WERI-Rb-1 (cell line): Measurements from ENCODE around the gene DAAM2.

Experiments
- DNase-seq: peaks from one replicate; pipeline ENCODE4 v3.0.0-alpha.2; 2020
- H3K27ac ChIP-seq: fragments of 250-450 bp; sonication (Bioruptor Pico); 2 replicates; pipeline ENCODE4 v1.5.1; 2020; ENCODE audit warnings: mild to moderate bottlenecking, moderate library complexity
- H3K27me3 ChIP-seq: fragments of 250-450 bp; sonication (Bioruptor Pico); 2 replicates; pipeline ENCODE4 v1.5.1; 2021; ENCODE audit warnings: mild to moderate bottlenecking, low read depth, moderate library complexity; ENCODE audit not compliant: insufficient read depth, severe bottlenecking
- H3K36me3 ChIP-seq: fragments of 250-450 bp; sonication (Bioruptor Pico); 2 replicates; pipeline ENCODE4 v1.5.1; 2020; ENCODE audit warnings: mild to moderate bottlenecking, moderate library complexity
- H3K4me3 ChIP-seq: 2 replicates; pipeline ENCODE4 v1.5.1; 2011; ENCODE audit warnings: low read depth, mild to moderate bottlenecking, control low read depth, low read length
- H3K9me3 ChIP-seq: fragments of 250-450 bp; sonication (Bioruptor Pico); 2 replicates; pipeline ENCODE4 v1.5.1; 2021; ENCODE audit warnings: mild to moderate bottlenecking, moderate library complexity; ENCODE audit not compliant: severe bottlenecking
- CTCF ChIP-seq: IDR thresholded peaks from 2 replicates; pipeline ENCODE4 v1.5.1; 2011; ENCODE audit warnings: low read depth, mild to moderate bottlenecking, control low read depth, inconsistent platforms, low read length

The DAAM2 gene

DNA sequence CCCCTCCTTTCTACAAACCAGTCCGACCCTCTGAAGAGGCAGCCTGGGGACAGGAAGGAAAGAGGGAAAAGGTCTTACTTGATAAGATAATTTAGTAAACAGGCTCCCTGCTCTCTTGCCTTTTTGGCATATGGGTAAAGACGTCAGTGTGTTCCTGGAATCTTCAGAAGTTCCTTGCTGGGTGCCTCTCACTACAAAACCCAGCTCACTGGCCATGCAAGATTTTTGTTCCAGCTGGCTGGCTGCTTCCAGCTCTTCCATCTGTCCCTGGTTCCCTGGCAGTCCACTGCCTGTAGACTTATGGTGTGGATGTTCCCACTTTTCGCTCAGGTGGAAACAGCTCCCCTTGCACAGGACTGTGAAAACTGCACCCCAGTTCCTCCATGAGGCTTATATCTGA, 84.7 kb downstream of the DAAM2 start:
- Histone ChIP-seq H3K9me3 (no peaks in the 10 kb centered on the region), H3K27me3 (no peaks in the 10 kb centered on the region), H3K36me3 (no peaks in the 10 kb centered on the region), H3K27ac (no peak overlapping the region), H3K4me3 (no peak overlapping the region)
- TF ChIP-seq CTCF: no peak
- DNase-seq: no peak

GRCh38 chr6:39879535-39879934, 87.4 kb downstream of the DAAM2 start:
- no peak for TF ChIP-seq CTCF
- no peak for DNase-seq
- no peaks in the 10 kb centered on the region for H3K9me3 ChIP-seq
- no peaks in the 10 kb centered on the region for H3K27me3 ChIP-seq
- H3K27ac ChIP-seq: no peak overlapping the region
- H3K36me3 ChIP-seq: no peaks in the 10 kb centered on the region
- no peak overlapping the region for H3K4me3 ChIP-seq

GRCh38 chr6:39880594-39880993, 88.4 kb downstream of the DAAM2 start:
- H3K36me3 ChIP-seq: no peaks in the 10 kb centered on the region
- no peak overlapping the region for H3K4me3 ChIP-seq
- TF ChIP-seq CTCF: no peak
- DNase-seq: no peak
- H3K27ac ChIP-seq: no peak overlapping the region
- H3K27me3 ChIP-seq: no peaks in the 10 kb centered on the region
- H3K9me3 ChIP-seq: peaks cover 2% of the 10 kb centered on the region

GRCh38 chr6:39881851-39882530, 89.8 kb downstream of the DAAM2 start:
- Histone ChIP-seq H3K27ac (no peak overlapping the region), H3K36me3 (no peaks in the 10 kb centered on the region), H3K4me3 (no peak overlapping the region), H3K27me3 (no peaks in the 10 kb centered on the region), H3K9me3 (peaks cover 2% of the 10 kb centered on the region)
- no peak for DNase-seq
- no peak for TF ChIP-seq CTCF

DNA sequence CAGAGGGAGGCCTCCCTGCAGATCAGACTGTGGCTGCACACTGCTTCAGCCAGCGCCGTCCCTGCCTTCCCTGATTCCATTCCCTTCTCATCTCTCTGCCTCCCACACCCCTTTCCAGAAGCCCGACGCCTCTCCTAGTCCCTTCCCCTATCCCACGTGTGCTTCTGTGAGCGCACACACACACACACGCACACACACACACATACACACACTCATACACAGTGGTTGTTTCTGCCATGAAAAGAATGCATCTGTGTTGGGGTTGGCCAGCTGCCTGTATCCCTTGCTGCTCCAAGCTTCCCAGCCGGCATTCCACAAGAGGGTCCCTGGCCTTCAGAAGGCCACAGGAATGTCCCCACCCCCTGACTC, 90.3 kb downstream of the DAAM2 start:
- peaks cover 2% of the 10 kb centered on the region for H3K9me3 ChIP-seq
- no peak for DNase-seq
- TF ChIP-seq CTCF: no peak
- H3K27ac ChIP-seq: no peak overlapping the region
- H3K4me3 ChIP-seq: no peak overlapping the region
- no peaks in the 10 kb centered on the region for H3K36me3 ChIP-seq
- no peaks in the 10 kb centered on the region for H3K27me3 ChIP-seq

DNA sequence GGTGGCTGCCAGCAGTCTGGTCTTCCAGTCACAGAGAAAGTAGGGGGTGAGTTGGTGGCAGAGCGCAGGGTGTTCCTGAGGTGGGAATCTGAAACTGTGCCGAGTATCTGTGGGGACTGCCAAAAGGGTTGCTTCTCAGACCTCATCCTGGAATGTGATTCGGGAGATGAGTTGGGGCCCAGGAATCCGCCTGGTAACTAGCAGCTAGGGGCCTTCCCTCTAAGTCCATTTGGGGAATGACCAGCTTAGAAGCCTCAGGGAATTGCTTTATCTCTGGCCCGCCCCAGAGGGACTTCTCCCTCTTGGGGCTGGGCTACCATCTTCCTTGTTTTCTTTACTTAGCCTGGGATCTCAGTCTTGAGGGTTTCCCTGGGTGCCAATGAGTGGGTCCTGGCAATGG, 92.5 kb downstream of the DAAM2 start:
- no peaks in the 10 kb centered on the region for H3K27me3 ChIP-seq
- H3K27ac ChIP-seq: no peak overlapping the region
- DNase-seq: no peak
- H3K9me3 ChIP-seq: peaks cover 2% of the 10 kb centered on the region
- TF ChIP-seq CTCF: no peak
- no peak overlapping the region for H3K4me3 ChIP-seq
- no peaks in the 10 kb centered on the region for H3K36me3 ChIP-seq
